ENCODE measurements around the gene C4A. TPM values are rescaled to one million over a fixed set of nuclear protein-coding genes. Genes with fewer than 3 reads are reported as not detected.

C4A gene
- total RNA-seq, 1 experiment from 2014 or later = 3.8 TPM

- no peak overlapping the region for H3K27ac Mint-ChIP-seq
- peaks cover 12% of the 10 kb centered on the region for H3K4me1 Mint-ChIP-seq
- POLR2A ChIA-PET = no interaction called here
- TF ChIP-seq MYBL2 (CRISPR knock-in tag; IDR thresholded peaks at IDR 0.05) (no peak), NR2C2 (CRISPR knock-in tag; IDR thresholded peaks at IDR 0.05) (no peak), AFF4 (CRISPR knock-in tag; IDR thresholded peaks at IDR 0.05; ENCODE audit: borderline replicate concordance) (no peak), TCF7 (CRISPR knock-in tag; IDR thresholded peaks at IDR 0.05; ENCODE audit: low read depth) (no peak), PREB (CRISPR knock-in tag; IDR thresholded peaks at IDR 0.05; ENCODE audit: borderline replicate concordance) (no peak), CREM (CRISPR knock-in tag; IDR thresholded peaks at IDR 0.05) (no peak), SP1 (CRISPR knock-in tag; conservative IDR thresholded peaks at IDR 0.05) (no peak)
- H3K27me3 Mint-ChIP-seq (ENCODE audit: low read depth) = no peaks in the 10 kb centered on the region
- peaks cover 42% of the 10 kb centered on the region for H3K36me3 Mint-ChIP-seq
- no peak overlapping the region for H3K4me3 Mint-ChIP-seq
- DNase-seq (ENCODE audit: low spot score) (no peak), ATAC-seq (no peak)
- CTCF ChIA-PET = interaction anchor here (1.0 to 1.2 kb wide), 2 partner anchors 10 to 17 kb away, joined by 3 read pairs; partner anchors contain the start of genes NELFE and SKIC2
- H3K9me3 Mint-ChIP-seq = no peaks in the 10 kb centered on the region
Measured at GRCh38 chr6:31968791-31969711, 12.8 kb upstream of the C4A start.

- peaks cover 4% of the 10 kb centered on the region; the same call in 1 of the 2 replicates for H3K9me3 Mint-ChIP-seq
- POLR2A ChIA-PET = interaction anchor here (2.5 kb wide), 1 partner anchor 11 kb away, joined by 13 read pairs; the partner anchor contains the start of genes NELFE and SKIC2
Measured at GRCh38 chr6:31969712-31970603, 11.9 kb upstream of the C4A start.

GRCh38 chr6:31970604-31971271, 11.1 kb upstream of the C4A start:
- Mint-ChIP-seq H3K9me3 (peaks cover 7% of the 10 kb centered on the region), H3K27ac (peak overlapping the region; percentile 99; the same call in 1 of the 2 replicates), H3K4me1 (peaks cover 12% of the 10 kb centered on the region), H3K4me3 (peak overlapping the region; percentile 84), H3K27me3 (ENCODE audit: low read depth) (no peaks in the 10 kb centered on the region), H3K36me3 (peaks cover 46% of the 10 kb centered on the region)
- DNase-seq (ENCODE audit: low spot score) (no peak), ATAC-seq (no peak)
- no peak for TF ChIP-seq ARID4B (CRISPR knock-in tag; IDR thresholded peaks at IDR 0.05; ENCODE audit: borderline replicate concordance)
- CTCF ChIA-PET = no interaction called here
- POLR2A ChIA-PET = interaction anchor here (2.5 kb wide), 1 partner anchor 12 kb away, joined by 13 read pairs; the partner anchor contains the start of genes NELFE and SKIC2

More at GRCh38 chr6:31969712-31970603, 11.9 kb upstream of the C4A start:
- ATAC-seq (no peak), DNase-seq (ENCODE audit: low spot score) (no peak)
- Mint-ChIP-seq H3K4me3 (peak overlapping the region; percentile 34), H3K27ac (peak overlapping the region; percentile 36; the same call in 1 of the 2 replicates), H3K27me3 (ENCODE audit: low read depth) (no peaks in the 10 kb centered on the region), H3K36me3 (peaks cover 42% of the 10 kb centered on the region), H3K4me1 (peaks cover 12% of the 10 kb centered on the region)
- TF ChIP-seq GTF2I (CRISPR knock-in tag; conservative IDR thresholded peaks at IDR 0.05) = no peak
- no peak for TF ChIP-seq MAX (CRISPR knock-in tag; IDR thresholded peaks at IDR 0.05)
- TF ChIP-seq NFYB (CRISPR knock-in tag; conservative IDR thresholded peaks at IDR 0.05; ENCODE audit: low read depth) = no peak
- TF ChIP-seq CBFB (CRISPR knock-in tag; IDR thresholded peaks at IDR 0.05; ENCODE audit: low read depth) = no peak
- TF ChIP-seq ZNF671 (CRISPR knock-in tag; IDR thresholded peaks at IDR 0.05) = no peak
- TF ChIP-seq ZNF263 (CRISPR knock-in tag; IDR thresholded peaks at IDR 0.05; ENCODE audit: low read depth) = no peak
- CTCF ChIA-PET = no interaction called here

Data from WTC11 (cell line).